Measurements from ENCODE around the gene PCDH15. TPM values are rescaled to one million over a fixed set of nuclear protein-coding genes. Genes with fewer than 3 reads are reported as not detected.

Gene PCDH15
- total and polyA plus RNA-seq, 9 of the 15 experiments (the other 6 are each of a cell fraction or from before 2014, with no cell fraction given) = not detected

DNA sequence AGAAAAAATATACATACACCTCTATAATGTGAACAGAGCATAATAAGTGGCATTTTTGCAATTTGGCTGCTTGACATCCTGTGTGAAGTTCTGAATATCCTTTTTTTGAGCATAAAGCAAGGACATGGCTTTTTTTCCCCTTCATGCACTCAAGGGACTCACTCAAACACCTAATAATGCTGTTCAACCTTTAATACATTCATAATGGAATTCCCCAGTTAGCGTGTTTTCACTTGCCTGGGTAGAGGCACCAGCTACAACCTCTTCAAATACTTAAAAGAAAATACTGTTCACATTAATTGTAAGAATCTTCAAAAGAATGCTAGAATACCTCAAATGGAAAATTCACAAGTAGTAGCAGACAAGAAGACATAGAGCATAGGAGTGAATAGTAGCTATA, 316.8 kb downstream of the PCDH15 start:
- POLR2A ChIA-PET = no interaction called here
- no peak overlapping the region for H3K4me3 ChIP-seq
- ATAC-seq = no peak
- H3K79me2 ChIP-seq (ENCODE audit: control insufficient read depth, insufficient read depth, low read length) = no peaks in the 10 kb centered on the region
- WGBS (ENCODE audit: insufficient coverage, low coverage, missing lambda C conversion rate) = 0% methylated on average over 1 of the region's 1 CpG
- in situ Hi-C loops (cut with MboI) (no loop called here), intact Hi-C loops (cut with micrococcal nuclease) (no loop called here)
- CTCF ChIA-PET (ENCODE audit: low intra/inter-chr PET ratio) = no interaction called here
- H3K27me3 ChIP-seq (ENCODE audit: control insufficient read depth in 2 of 2, insufficient read depth in 2 of 2, low read length in 2 of 2) = no peaks in the 10 kb centered on the region
- H3K36me3 ChIP-seq (ENCODE audit: control insufficient read depth, insufficient read depth, low read length) = no peaks in the 10 kb centered on the region
- no peak overlapping the region for H3K27ac ChIP-seq (ENCODE audit: extremely low read depth, low read depth, low read length)
- H3K4me2 ChIP-seq (ENCODE audit: insufficient read depth, low read length) = no peak overlapping the region
- H4K20me1 ChIP-seq (replicated peaks; ENCODE audit: control insufficient read depth, insufficient read depth, low read length) = no peaks in the 10 kb centered on the region
- no peak for FAIRE-seq
- no peaks in the 10 kb centered on the region for H3K4me1 ChIP-seq (replicated peaks in 1 of 2; ENCODE audit: control insufficient read depth in 2 of 2, insufficient read depth in 2 of 2, low read length in 2 of 2)
- H3K9ac ChIP-seq (ENCODE audit: insufficient read depth in 1 of 2, low read depth in 2 of 2, low read length in 2 of 2) = no peak overlapping the region
- TF ChIP-seq MTA3 (IDR thresholded peaks at IDR 0.05; ENCODE audit: borderline replicate concordance) (no peak), POLR2AphosphoS2 (IDR thresholded peaks at IDR 0.05; ENCODE audit: low read length) (no peak), MCM3 (IDR thresholded peaks at IDR 0.05) (no peak), ZNF699 (CRISPR knock-in tag; IDR thresholded peaks at IDR 0.05; ENCODE audit: insufficient replicate concordance) (no peak)
- TF ChIP-seq, protein P1, sequence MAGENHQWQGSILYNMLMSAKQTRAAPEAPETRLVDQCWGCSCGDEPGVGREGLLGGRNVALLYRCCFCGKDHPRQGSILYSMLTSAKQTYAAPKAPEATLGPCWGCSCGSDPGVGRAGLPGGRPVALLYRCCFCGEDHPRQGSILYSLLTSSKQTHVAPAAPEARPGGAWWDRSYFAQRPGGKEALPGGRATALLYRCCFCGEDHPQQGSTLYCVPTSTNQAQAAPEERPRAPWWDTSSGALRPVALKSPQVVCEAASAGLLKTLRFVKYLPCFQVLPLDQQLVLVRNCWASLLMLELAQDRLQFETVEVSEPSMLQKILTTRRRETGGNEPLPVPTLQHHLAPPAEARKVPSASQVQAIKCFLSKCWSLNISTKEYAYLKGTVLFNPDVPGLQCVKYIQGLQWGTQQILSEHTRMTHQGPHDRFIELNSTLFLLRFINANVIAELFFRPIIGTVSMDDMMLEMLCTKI (IDR thresholded peaks at IDR 0.05; ENCODE audit: partially characterized antibody) = no peak
- H2AFZ ChIP-seq (ENCODE audit: low read depth, low read length) = no peak overlapping the region
- no peak for DNase-seq (ENCODE audit: extremely low read depth in 1 of 4, low spot score in 3 of 4)
- no peaks in the 10 kb centered on the region for H3K9me3 ChIP-seq (replicated peaks; ENCODE audit: control insufficient read depth, insufficient read depth, low read depth, low read length)
- BruUV-seq (replicated peaks) = no TSS peak
- H3K9me1 ChIP-seq (ENCODE audit: control insufficient read depth, insufficient read depth, low read length) = no peaks in the 10 kb centered on the region

- CTCF ChIA-PET (ENCODE audit: low intra/inter-chr PET ratio) = no interaction called here
- Histone ChIP-seq H2AFZ (ENCODE audit: low read depth, low read length) (no peak overlapping the region), H3K27me3 (ENCODE audit: control insufficient read depth in 2 of 2, insufficient read depth in 2 of 2, low read length in 2 of 2) (no peaks in the 10 kb centered on the region), H3K4me1 (replicated peaks in 1 of 2; ENCODE audit: control insufficient read depth in 2 of 2, insufficient read depth in 2 of 2, low read length in 2 of 2) (no peaks in the 10 kb centered on the region), H4K20me1 (replicated peaks; ENCODE audit: control insufficient read depth, insufficient read depth, low read length) (no peaks in the 10 kb centered on the region), H3K4me3 (no peak overlapping the region), H3K27ac (ENCODE audit: extremely low read depth, low read depth, low read length) (no peak overlapping the region), H3K4me2 (ENCODE audit: insufficient read depth, low read length) (no peak overlapping the region), H3K79me2 (ENCODE audit: control insufficient read depth, insufficient read depth, low read length) (no peaks in the 10 kb centered on the region), H3K9me1 (ENCODE audit: control insufficient read depth, insufficient read depth, low read length) (no peaks in the 10 kb centered on the region), H3K9ac (ENCODE audit: insufficient read depth in 1 of 2, low read depth in 2 of 2, low read length in 2 of 2) (no peak overlapping the region), H3K36me3 (ENCODE audit: control insufficient read depth, insufficient read depth, low read length) (no peaks in the 10 kb centered on the region), H3K9me3 (replicated peaks; ENCODE audit: control insufficient read depth, insufficient read depth, low read depth, low read length) (no peaks in the 10 kb centered on the region)
- ATAC-seq (no peak), DNase-seq (ENCODE audit: extremely low read depth in 1 of 4, low spot score in 3 of 4) (no peak), FAIRE-seq (no peak)
- POLR2A ChIA-PET = no interaction called here
- WGBS (ENCODE audit: insufficient coverage, low coverage, missing lambda C conversion rate) = 0% methylated on average over 3 of the region's 3 CpGs
- intact Hi-C loops (cut with micrococcal nuclease) = no loop called here
- in situ Hi-C loops (cut with MboI) = no loop called here
- BruUV-seq (replicated peaks) = no TSS peak
- TF ChIP-seq, protein P2, sequence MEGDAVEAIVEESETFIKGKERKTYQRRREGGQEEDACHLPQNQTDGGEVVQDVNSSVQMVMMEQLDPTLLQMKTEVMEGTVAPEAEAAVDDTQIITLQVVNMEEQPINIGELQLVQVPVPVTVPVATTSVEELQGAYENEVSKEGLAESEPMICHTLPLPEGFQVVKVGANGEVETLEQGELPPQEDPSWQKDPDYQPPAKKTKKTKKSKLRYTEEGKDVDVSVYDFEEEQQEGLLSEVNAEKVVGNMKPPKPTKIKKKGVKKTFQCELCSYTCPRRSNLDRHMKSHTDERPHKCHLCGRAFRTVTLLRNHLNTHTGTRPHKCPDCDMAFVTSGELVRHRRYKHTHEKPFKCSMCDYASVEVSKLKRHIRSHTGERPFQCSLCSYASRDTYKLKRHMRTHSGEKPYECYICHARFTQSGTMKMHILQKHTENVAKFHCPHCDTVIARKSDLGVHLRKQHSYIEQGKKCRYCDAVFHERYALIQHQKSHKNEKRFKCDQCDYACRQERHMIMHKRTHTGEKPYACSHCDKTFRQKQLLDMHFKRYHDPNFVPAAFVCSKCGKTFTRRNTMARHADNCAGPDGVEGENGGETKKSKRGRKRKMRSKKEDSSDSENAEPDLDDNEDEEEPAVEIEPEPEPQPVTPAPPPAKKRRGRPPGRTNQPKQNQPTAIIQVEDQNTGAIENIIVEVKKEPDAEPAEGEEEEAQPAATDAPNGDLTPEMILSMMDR (IDR thresholded peaks at IDR 0.05 in 2 of 3, conservative IDR thresholded peaks at IDR 0.05 in 1 of 3; ENCODE audit: insufficient read depth in 2 of 3, low read depth in 1 of 3, low read length in 3 of 3) = no peak
- no peak for TF ChIP-seq ATF3 (IDR thresholded peaks at IDR 0.05)
- TF ChIP-seq ATF3 (CRISPR knock-in tag; conservative IDR thresholded peaks at IDR 0.05) = no peak
- no peak for TF ChIP-seq STAT6 (CRISPR knock-in tag; IDR thresholded peaks at IDR 0.05)
Measured at GRCh38 chr10:54478601-54479000, 322.4 kb downstream of the PCDH15 start.

Measured in K562 (cell line).